ENCODE data around the gene CHST3. TPM values are rescaled to one million over a fixed set of nuclear protein-coding genes. Genes with fewer than 3 reads are reported as not detected.
A peak's percentile ranks its signal among the peaks of the same experiment; 100 is the strongest.

The CHST3 gene
- total RNA-seq, 2 experiments from 2014 or later = not detected

DNA sequence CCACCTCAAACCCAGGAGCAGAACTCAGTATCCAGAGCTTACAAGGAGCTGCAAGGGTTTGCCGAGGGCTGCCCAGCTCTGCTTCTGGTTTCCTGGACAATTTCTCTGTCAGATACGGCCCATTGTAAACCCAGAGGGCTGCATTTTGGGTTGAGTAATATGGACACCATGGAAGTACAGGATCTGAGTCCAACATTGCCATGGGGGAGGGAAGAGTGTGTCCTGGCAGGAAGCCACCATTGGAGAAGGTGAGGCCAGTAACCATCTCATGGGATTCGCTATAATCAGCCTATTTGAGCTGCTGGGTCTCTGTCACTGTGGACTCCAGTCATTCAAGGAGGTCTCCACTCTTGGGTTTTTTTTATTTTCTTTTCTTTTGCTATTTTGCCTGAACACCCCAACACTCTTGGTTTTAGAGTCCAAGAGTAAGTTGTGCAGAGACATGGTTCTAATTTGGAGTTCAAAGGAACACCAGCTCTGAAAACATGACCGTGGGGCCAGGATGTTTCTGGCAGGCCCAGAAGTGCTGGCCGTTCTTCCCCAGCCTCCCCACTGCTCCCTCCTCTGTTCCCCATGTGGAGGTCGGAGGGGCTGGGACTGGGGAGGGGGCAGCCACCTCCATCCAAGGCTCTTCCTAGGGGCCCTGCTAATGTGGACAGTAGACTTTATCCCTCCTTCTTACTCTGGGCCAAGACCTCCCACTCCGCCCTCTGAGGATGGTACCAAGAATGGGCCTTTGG is 46.2 kb downstream of the CHST3 start:
- H3K27me3 Mint-ChIP-seq = no peaks in the 10 kb centered on the region
- DNase-seq = no peak
- no peaks in the 10 kb centered on the region for H3K9me3 Mint-ChIP-seq
- no peak overlapping the region for H3K4me3 Mint-ChIP-seq
- H3K36me3 Mint-ChIP-seq = no peaks in the 10 kb centered on the region
- no peak for ATAC-seq (ENCODE audit: low read depth)
- no peaks in the 10 kb centered on the region for H3K4me1 Mint-ChIP-seq
- no peak overlapping the region for H3K27ac Mint-ChIP-seq
- POLR2A ChIA-PET = no interaction called here

DNA sequence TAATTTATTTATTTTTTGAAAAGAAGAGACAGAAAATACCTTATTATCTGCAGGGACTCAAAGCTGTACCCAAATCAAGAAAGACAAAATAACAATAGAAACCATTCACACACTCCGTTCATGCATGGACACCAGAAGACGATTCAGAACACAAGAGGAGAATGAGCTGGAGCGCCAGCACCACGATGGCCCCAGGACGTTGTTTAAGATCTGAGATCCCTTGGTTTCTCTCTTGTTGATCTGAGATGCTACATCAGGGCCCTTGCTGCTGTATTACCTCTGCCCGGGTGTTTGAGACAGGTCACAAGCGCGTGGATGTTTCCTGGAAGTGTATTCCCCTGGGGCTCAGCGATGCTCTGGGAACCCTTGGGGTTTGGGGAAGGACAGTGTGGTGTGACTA is 46.8 kb downstream of the CHST3 start:
- Mint-ChIP-seq H3K4me3 (no peak overlapping the region), H3K36me3 (no peaks in the 10 kb centered on the region), H3K27me3 (no peaks in the 10 kb centered on the region), H3K9me3 (no peaks in the 10 kb centered on the region), H3K27ac (no peak overlapping the region), H3K4me1 (no peaks in the 10 kb centered on the region)
- ATAC-seq (ENCODE audit: low read depth) (no peak), DNase-seq (no peak)
- POLR2A ChIA-PET = no interaction called here

DNA sequence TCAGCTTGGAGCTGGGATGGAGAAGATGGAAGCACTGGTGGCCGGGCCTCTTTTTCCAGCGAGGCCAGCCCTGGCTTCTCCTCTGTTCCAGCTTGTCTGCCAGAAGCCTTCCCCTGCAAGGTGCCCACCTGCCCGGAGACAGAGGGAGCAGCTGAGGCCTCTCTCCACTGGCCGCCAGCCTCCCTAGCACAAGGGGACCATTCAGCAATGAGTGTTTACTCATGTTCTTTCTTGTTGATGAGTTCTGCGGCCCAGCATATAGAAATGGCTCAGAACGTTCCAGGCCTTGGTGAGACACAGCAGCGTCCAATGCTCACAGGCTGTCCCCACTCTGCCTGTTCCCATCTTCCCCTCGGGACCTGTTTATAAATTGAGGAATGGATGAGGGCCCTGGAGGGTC is 47.3 kb downstream of the CHST3 start:
- Mint-ChIP-seq H3K4me1 (no peaks in the 10 kb centered on the region), H3K36me3 (no peaks in the 10 kb centered on the region), H3K27me3 (no peaks in the 10 kb centered on the region), H3K9me3 (no peaks in the 10 kb centered on the region), H3K27ac (no peak overlapping the region), H3K4me3 (no peak overlapping the region)
- POLR2A ChIA-PET = no interaction called here
- ATAC-seq (ENCODE audit: low read depth) = no peak
- no peak for DNase-seq

DNA sequence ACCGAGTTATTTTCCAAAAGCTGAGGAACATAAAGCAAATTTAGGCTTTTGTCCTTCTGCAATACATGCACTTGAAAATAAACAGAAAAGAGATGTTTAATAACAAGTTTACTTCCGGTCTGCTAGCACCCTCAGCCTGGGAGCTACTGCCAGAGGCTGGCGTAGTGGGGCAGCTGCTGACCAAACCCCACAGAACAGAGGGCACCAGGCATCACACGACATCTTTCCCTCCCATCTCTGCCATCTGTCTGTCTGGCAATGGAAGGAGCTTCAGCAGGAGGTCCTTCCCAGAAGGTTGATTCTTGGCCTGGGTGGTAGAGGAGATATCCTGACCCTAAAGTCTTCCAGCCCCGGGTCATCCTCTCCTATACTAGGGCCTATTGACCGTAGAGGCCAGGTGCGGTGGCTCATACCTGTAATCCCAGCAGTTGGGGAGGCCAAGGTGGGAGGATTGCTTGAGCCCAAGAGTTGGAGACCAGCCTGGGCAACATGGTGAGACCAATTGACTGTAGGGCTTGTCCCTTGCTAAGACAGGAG is 47.8 kb downstream of the CHST3 start:
- DNase-seq (no peak), ATAC-seq (ENCODE audit: low read depth) (no peak)
- no peaks in the 10 kb centered on the region for H3K9me3 Mint-ChIP-seq
- no peaks in the 10 kb centered on the region for H3K27me3 Mint-ChIP-seq
- POLR2A ChIA-PET = no interaction called here
- no peak overlapping the region for H3K27ac Mint-ChIP-seq
- H3K36me3 Mint-ChIP-seq = no peaks in the 10 kb centered on the region
- no peaks in the 10 kb centered on the region for H3K4me1 Mint-ChIP-seq
- no peak overlapping the region for H3K4me3 Mint-ChIP-seq

DNA sequence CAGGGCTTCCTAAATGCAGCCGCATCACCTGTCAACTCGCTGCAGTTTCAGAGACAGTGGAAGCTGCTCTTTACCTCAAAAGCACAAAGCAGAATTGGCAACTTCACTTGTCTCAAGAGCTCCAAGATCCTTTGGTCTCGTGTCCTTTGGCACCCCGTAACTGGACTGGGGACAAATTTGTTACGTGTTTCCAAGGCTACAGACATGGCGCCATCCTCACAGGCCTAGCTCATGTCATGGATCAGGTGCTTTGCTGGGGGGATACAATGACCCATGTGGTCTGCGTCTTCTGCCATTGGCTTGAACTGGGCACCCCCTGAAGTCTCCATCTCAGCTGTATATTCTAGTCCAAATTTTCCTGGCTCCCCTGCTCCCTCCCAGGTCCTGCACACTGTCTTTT is 48.6 kb downstream of the CHST3 start:
- H3K4me1 Mint-ChIP-seq = no peaks in the 10 kb centered on the region
- POLR2A ChIA-PET = no interaction called here
- ATAC-seq (ENCODE audit: low read depth) (no peak), DNase-seq (no peak)
- no peak overlapping the region for H3K4me3 Mint-ChIP-seq
- H3K27me3 Mint-ChIP-seq = peaks cover under 1% of the 10 kb centered on the region
- no peak overlapping the region for H3K27ac Mint-ChIP-seq
- H3K36me3 Mint-ChIP-seq = no peaks in the 10 kb centered on the region
- H3K9me3 Mint-ChIP-seq = no peaks in the 10 kb centered on the region

DNA sequence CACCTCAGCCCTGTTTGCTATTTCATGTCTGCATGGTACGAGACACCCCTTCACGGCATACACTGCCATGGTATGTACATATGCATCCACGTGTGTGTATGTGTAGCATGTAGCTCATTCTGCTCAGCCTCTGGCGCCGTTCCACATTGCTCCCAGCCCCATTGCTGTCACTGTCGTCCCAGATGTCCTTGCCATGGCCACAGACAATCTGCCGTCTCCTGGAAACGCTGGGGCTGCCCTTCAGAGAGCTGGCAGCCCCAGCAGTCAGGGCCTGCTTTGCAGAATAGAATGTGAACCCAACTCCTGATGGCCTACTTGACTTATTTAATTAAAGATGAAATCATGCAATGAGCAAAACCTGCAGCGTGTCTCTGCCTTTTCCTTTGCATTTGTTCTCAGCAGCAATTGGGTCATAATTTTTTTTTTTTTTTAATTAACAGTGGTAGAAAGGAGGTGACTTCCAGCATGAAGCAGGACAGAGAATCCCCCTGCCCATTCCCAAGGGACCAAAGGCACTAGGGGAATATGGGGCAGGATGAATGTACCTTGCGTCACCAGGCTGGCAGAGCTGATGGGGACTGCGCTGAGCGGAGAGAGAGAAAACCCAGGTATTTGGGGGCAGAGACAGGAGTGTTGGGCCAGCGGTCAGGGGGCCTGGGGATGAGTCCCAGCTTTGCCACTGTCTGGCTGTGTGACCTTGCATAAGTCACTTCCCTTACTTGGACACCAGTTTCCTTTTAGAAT is 49.2 kb downstream of the CHST3 start:
- H3K4me3 Mint-ChIP-seq = no peak overlapping the region
- no peaks in the 10 kb centered on the region for H3K4me1 Mint-ChIP-seq
- ATAC-seq (ENCODE audit: low read depth) (no peak), DNase-seq (no peak)
- H3K27me3 Mint-ChIP-seq = peaks cover 2% of the 10 kb centered on the region
- no peaks in the 10 kb centered on the region for H3K9me3 Mint-ChIP-seq
- H3K36me3 Mint-ChIP-seq = no peaks in the 10 kb centered on the region
- no peak overlapping the region for H3K27ac Mint-ChIP-seq
- POLR2A ChIA-PET = no interaction called here

DNA sequence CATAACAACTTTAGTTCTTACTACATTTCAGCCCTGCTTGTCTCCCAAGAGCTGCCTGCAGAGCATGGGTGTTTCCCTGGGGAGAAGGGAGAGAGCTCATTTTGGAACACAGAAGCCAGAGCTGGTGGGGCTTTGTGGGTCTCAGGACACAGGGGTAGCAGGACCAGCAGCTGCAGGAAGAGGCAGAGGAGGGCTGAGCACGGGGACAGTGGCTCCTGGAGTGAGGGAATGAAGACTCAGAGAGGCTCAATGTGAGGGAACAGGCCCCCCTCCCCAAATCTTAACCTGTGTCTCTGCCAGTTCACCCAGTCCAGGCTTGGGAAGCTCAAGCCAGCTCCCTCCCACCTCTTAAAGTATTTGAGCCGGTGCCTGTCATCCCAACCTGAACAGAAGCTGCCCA is 50.0 kb downstream of the CHST3 start:
- DNase-seq (no peak), ATAC-seq (ENCODE audit: low read depth) (no peak)
- Mint-ChIP-seq H3K4me1 (no peaks in the 10 kb centered on the region), H3K9me3 (no peaks in the 10 kb centered on the region), H3K27ac (no peak overlapping the region), H3K27me3 (peaks cover 4% of the 10 kb centered on the region), H3K4me3 (no peak overlapping the region), H3K36me3 (no peaks in the 10 kb centered on the region)
- POLR2A ChIA-PET = no interaction called here

DNA sequence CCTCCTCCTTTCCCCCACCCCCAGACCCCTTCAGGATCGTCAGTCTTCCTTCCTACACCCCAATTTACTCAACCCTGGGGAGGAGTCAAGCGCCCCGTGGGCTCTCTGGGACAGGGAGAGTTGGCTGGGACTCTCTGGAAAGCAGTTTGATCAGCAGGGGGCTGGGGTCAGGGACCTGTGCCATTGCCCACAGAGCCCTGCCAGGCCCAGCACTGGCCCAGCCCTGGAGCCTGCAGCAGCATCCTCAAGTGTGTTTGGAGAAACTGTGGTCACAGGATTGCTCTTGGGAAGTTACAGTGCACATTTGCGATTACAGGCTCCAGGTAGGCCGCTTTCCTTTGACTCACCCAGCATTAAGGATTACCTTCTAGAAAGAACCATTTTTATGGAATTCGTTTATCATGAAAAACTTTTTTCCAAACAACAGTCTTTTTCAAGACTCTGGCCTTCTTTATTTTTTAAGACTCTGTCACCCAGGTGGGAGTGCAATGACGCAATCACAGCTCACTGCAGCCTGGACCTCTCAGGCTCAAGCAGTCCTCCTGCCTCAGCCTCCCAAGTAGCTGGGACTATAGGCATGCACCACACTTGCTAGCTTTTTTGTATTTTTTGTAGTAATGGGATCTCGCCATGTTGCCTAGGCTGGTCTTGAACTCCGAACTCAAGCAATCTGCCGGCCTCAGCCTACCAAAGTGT is 50.7 kb downstream of the CHST3 start:
- no peak for ATAC-seq (ENCODE audit: low read depth)
- Mint-ChIP-seq H3K9me3 (no peaks in the 10 kb centered on the region), H3K36me3 (no peaks in the 10 kb centered on the region), H3K4me1 (no peaks in the 10 kb centered on the region), H3K27ac (no peak overlapping the region), H3K27me3 (peaks cover 4% of the 10 kb centered on the region), H3K4me3 (no peak overlapping the region)
- POLR2A ChIA-PET = no interaction called here
- no peak for DNase-seq

DNA sequence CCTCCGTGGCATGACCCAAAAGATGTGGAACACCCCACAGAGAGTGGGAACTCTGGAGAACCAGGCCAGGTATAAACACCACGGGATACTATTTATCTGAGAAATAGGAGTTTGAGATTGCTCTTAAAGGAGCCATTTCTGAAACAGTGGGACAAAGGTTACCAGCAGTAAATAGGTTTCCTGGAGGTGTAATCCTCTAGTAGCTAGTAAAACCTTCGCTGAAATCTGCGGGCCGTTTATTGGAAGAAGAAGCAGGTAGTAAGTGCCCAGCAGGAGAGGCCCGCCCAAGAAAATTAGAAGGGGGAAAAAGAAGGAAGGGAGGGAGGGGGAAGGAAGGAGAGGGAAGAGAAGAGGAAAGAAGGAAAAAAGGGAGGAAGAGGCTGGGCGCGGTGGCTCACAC is 51.6 kb downstream of the CHST3 start:
- H3K4me3 Mint-ChIP-seq = no peak overlapping the region
- ATAC-seq (ENCODE audit: low read depth) (no peak), DNase-seq (no peak)
- H3K27me3 Mint-ChIP-seq = peaks cover 4% of the 10 kb centered on the region
- H3K36me3 Mint-ChIP-seq = no peaks in the 10 kb centered on the region
- POLR2A ChIA-PET = no interaction called here
- no peak overlapping the region for H3K27ac Mint-ChIP-seq
- peaks cover under 1% of the 10 kb centered on the region for H3K4me1 Mint-ChIP-seq
- H3K9me3 Mint-ChIP-seq = no peaks in the 10 kb centered on the region

DNA sequence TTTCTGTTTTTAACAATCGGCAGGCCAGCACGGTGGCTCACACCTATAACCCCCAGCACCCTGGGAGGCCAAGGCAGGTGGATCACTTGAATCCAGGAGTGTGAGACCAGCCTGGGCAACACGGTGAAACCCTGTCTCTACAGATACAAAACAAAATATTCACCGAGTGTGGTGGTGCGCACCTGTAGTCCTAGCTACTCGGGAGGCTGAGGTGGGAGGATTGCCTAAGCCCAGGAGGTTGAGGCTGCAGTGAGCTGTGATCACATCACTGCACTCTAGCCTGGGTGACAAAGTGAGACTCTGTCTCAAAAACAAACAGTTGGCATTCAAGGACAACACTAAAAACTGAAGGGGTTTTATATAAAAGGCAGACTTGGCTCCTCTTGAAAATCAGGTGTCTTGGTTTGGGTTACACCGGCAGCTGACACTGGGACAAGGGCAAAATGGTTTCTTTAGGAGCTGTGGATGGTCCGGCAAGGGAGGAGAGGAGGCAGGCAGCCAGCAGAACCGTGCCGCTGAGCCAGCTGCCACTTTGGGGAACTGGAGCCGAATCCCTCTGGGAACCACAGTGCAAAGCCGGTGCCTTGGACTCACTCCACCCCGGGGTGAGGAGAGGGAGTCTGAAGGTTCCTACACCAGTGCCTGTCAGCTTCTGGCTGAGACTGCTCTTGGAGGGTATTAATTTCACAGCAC is 52.6 kb downstream of the CHST3 start:
- H3K36me3 Mint-ChIP-seq = no peaks in the 10 kb centered on the region
- no peak for ATAC-seq (ENCODE audit: low read depth)
- DNase-seq = no peak
- POLR2A ChIA-PET = no interaction called here
- H3K4me1 Mint-ChIP-seq = peaks cover 5% of the 10 kb centered on the region
- no peak overlapping the region for H3K27ac Mint-ChIP-seq
- no peaks in the 10 kb centered on the region for H3K9me3 Mint-ChIP-seq
- peaks cover 6% of the 10 kb centered on the region for H3K27me3 Mint-ChIP-seq
- no peak overlapping the region for H3K4me3 Mint-ChIP-seq

DNA sequence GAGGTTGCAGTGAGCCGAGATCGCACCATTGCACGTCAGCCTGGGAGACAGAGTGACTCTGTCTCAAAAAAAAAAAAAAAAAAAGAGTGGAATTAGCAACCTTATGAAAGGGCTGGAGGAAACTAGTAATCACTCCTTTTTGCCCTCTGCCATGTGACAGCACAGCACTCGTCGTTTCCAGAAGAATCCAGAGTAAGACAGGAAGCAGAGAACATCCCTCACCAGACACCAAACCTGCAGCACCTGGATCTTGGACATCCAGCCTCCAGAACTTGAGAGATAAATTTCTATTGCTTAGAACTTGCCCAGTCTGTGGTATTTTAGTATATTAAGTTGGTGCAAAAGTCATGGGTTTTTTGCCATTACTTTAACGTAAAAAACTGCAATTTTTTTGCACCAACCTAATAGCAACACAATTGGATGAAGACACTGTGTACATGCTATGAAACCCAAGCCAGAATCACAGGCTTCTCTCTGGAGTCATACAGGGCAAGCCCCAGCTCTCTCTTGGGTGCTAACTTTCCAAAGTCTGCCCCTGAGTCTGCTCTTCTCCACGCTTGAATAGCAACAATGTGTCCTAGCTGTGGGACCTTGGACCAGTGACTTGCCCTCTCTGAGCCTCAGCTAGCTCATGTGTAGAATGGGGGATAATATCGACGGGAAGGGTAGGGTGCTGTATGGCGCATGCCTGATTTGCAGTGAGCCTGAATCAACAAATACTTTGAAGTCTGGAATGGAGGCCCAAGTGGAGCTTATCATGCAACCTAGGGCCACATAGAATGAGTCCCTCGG is 55.1 kb downstream of the CHST3 start:
- H3K27me3 Mint-ChIP-seq = peaks cover 6% of the 10 kb centered on the region
- DNase-seq = no peak
- H3K27ac Mint-ChIP-seq = no peak overlapping the region
- peaks cover 5% of the 10 kb centered on the region for H3K4me1 Mint-ChIP-seq
- H3K9me3 Mint-ChIP-seq = no peaks in the 10 kb centered on the region
- POLR2A ChIA-PET = no interaction called here
- no peak overlapping the region for H3K4me3 Mint-ChIP-seq
- no peaks in the 10 kb centered on the region for H3K36me3 Mint-ChIP-seq
- no peak for ATAC-seq (ENCODE audit: low read depth)

DNA sequence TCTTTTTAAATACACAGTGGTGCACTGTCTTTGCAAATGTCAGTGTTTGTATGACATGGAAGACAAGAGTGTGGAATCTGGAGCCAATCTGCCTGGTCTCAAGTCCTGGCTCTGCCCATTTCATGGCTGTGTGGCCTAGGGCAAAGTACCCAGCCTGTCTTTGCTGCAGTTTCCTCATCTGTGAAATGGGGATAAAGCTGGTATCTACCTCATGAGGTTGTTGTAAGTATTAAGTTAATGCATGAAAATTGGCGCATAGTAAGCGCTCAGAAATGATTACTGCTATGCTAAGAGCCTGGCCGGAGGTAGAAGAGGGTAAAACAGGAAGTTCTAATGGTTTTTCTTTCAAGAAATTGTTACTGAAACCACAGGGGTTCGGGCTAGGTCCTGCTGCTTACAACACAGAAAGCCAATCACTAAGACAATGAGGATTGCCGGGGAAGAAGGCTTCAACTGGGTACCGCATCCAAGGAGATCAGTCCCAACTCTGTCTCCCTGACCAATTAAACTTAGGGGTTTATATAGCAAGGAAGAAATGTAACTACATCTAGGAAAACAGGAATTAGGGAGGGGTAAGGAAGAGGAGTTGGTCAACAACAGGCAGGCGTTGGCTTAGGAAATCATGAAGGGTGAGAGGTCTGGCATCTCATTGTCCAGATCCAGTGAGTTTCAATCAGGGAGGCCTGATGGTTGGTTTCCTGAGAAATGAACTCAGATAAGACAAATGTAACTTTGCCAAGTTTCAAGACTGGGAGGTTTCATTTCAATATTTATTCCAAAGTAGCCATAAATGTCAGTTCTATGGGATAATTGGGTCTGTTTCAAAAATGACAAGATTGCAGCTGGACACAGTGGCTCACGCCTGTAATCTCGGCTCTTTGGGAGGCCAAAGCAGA is 57.0 kb downstream of the CHST3 start:
- POLR2A ChIA-PET = interaction anchor here (0.6 kb wide), 1 partner anchor 589 kb away, joined by 3 read pairs; no protein-coding TSS in a partner anchor
- no peaks in the 10 kb centered on the region for H3K9me3 Mint-ChIP-seq
- H3K27me3 Mint-ChIP-seq = peaks cover 6% of the 10 kb centered on the region
- peak overlapping the region; percentile 9 for H3K27ac Mint-ChIP-seq
- H3K4me1 Mint-ChIP-seq = peaks cover 5% of the 10 kb centered on the region
- no peak for DNase-seq
- no peaks in the 10 kb centered on the region for H3K36me3 Mint-ChIP-seq
- H3K4me3 Mint-ChIP-seq = no peak overlapping the region
- no peak for ATAC-seq (ENCODE audit: low read depth)
